ENCODE results near the gene SERPINB1.

DNA sequence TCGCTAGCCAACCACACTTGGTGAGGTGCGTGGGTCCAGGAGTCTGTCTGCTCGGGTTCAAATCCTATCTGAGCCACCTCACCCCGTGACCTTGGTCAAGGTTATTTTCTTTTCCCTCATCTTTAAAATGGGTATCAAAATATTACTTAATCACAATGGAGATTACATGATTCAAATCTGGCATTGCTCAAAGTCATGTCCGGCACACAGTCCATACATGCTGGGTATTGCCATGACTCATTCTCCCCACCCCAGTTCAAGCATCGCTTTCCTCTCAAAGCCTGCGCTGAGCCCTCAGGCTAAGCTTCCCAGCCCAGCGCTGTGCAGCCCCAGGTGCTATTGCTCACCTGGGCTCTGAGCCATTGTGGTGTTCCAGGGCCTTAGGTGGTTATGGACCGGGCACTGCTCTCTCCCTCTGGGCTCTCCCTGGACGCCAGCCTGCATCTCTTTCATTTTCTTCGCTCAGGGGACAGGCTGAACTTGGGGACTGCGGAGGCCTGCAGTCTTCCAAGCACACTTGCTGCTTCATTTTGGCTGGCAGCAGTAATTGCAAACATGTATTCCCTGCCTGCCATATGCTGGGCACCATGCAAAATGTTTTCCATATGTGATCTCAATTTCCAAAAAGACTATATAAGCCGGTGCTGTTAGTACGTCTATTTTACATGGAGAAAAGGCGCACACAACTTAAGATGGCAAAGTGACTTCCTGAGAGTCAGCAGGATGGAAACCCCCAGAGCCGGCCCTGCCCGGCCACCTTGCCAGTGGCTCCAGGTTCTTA lies 49.1 kb downstream of the SERPINB1 start:
- no peak for TF ChIP-seq POLR2AphosphoS5 (IDR thresholded peaks at IDR 0.05; ENCODE audit: low read depth, low read length)
- TF ChIP-seq POLR2A (IDR thresholded peaks at IDR 0.05; ENCODE audit: low read depth, low read length), result no peak
